Loucy (cell line): ENCODE results near the gene ENTHD1.

Experiments
- CTCF ChIP-seq: fragments of 200-600 bp; sonication (generic); conservative IDR thresholded peaks from 2 replicates; pipeline ENCODE4 v1.5.1; 2014; ENCODE audit warnings: mild to moderate bottlenecking, antibody characterized with exemption, low read length
- EZH2phosphoT487 ChIP-seq: fragments of 200-600 bp; IDR thresholded peaks from 2 replicates; pipeline ENCODE4 v1.6.1; 2018; ENCODE audit warnings: antibody characterized with exemption, mild to moderate bottlenecking, moderate library complexity, borderline replicate concordance

- TF ChIP-seq CTCF, result no peak
- no peak for TF ChIP-seq EZH2phosphoT487
Observed at GRCh38 chr22:39771486-39771885, 122.1 kb downstream of the ENTHD1 start.
